Activated T-cell treated with anti-CD3 and anti-CD28 coated beads, Interleukin-2, amount 50 U/mL, for 24 hours (primary cell): ENCODE measurements around the gene ZBTB9.

Experiments used
- DNase-seq: peaks from one replicate; pipeline ENCODE4 v3.0.0-alpha.2; 2020
- H3K27ac Mint-ChIP-seq: 2 replicates; pipeline ENCODE4 v1.8.0; 2020; ENCODE audit warnings: mild to moderate bottlenecking, mixed read lengths
- H3K27me3 Mint-ChIP-seq: 2 replicates; pipeline ENCODE4 v1.8.0; 2020; ENCODE audit warnings: mixed read lengths
- H3K36me3 Mint-ChIP-seq: 2 replicates; pipeline ENCODE4 v1.8.0; 2020; ENCODE audit warnings: low read depth, mixed read lengths
- H3K4me1 Mint-ChIP-seq: 2 replicates; pipeline ENCODE4 v1.8.0; 2020; ENCODE audit warnings: low read depth, mixed read lengths
- H3K4me3 Mint-ChIP-seq: 2 replicates; pipeline ENCODE4 v1.8.0; 2020; ENCODE audit warnings: mild to moderate bottlenecking, moderate library complexity, mixed read lengths
- H3K9me3 Mint-ChIP-seq: 2 replicates; pipeline ENCODE4 v1.8.0; 2020; ENCODE audit warnings: mixed read lengths

Gene ZBTB9

GRCh38 chr6:33416386-33417127 is 37.8 kb upstream of the ZBTB9 start:
- no peak for DNase-seq
- Mint-ChIP-seq H3K4me1 (peaks cover 78% of the 10 kb centered on the region), H3K27ac (peak overlapping the region; percentile 99), H3K27me3 (no peaks in the 10 kb centered on the region), H3K9me3 (no peaks in the 10 kb centered on the region), H3K36me3 (peaks cover 57% of the 10 kb centered on the region), H3K4me3 (peak overlapping the region; percentile 96)

DNA sequence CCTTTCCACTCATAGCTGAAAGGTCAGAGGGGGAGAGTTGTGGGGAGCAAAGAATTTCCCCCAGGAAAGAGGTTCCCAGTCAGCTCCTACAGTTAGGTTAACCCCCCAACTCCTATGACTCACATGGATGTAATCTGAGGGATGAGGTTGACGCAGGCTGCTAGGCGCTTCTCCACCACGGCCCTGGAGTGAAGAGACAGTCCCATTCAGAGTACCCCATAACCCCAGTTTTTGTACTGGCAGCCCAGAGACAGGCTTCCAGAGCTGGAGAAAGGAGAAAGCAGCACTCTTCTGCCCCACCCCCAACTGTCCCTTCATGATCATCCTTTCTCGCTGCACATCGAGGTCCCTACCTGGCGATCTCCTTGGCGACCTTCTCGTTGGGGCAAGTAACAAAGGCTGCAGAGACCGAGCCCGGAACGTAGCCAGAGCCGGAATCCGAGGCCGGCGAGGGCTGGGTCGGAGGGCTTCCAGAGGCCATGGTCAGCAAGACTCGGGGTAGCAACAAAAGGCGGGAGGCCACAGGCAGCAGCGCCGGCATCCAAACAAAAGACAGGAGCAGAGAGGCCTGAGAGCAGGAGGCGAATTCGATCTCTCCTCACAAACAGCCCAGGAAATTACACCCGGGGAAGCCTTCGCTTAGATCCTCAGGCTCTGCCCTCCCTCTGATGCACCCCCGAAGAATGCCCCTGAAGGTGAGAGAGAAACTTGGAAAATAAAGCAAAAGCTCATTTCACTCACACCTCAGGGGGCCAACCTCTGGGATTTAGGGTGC is 37.1 kb upstream of the ZBTB9 start:
- Mint-ChIP-seq H3K27me3 (no peaks in the 10 kb centered on the region), H3K4me3 (peak overlapping the region; percentile 96), H3K4me1 (peaks cover 75% of the 10 kb centered on the region), H3K27ac (peak overlapping the region; percentile 99), H3K9me3 (no peaks in the 10 kb centered on the region), H3K36me3 (peaks cover 54% of the 10 kb centered on the region)
- DNase-seq = no peak

- H3K9me3 Mint-ChIP-seq = no peaks in the 10 kb centered on the region
- H3K27me3 Mint-ChIP-seq = no peaks in the 10 kb centered on the region
- H3K36me3 Mint-ChIP-seq = peaks cover 46% of the 10 kb centered on the region
- H3K4me1 Mint-ChIP-seq = peaks cover 68% of the 10 kb centered on the region
- peak within 1 kb of the TSS; percentile 96 for H3K4me3 Mint-ChIP-seq
- DNase-seq = peak; percentile 97
- H3K27ac Mint-ChIP-seq = peak within 1 kb of the TSS; percentile 99
Observed at GRCh38 chr6:33417903-33418689, 36.3 kb upstream of the ZBTB9 start, which contains the start of gene CUTA. TSS of gene CUTA (minus strand) at chr6:33418107. CDS start at chr6:33418000, 107 bp downstream.

GRCh38 chr6:33418690-33419291 is 35.6 kb upstream of the ZBTB9 start:
- Mint-ChIP-seq H3K4me1 (peaks cover 65% of the 10 kb centered on the region), H3K27ac (peak overlapping the region; percentile 99), H3K4me3 (peak overlapping the region; percentile 96), H3K36me3 (peaks cover 39% of the 10 kb centered on the region), H3K27me3 (no peaks in the 10 kb centered on the region), H3K9me3 (no peaks in the 10 kb centered on the region)
- DNase-seq = peak; percentile 60

DNA sequence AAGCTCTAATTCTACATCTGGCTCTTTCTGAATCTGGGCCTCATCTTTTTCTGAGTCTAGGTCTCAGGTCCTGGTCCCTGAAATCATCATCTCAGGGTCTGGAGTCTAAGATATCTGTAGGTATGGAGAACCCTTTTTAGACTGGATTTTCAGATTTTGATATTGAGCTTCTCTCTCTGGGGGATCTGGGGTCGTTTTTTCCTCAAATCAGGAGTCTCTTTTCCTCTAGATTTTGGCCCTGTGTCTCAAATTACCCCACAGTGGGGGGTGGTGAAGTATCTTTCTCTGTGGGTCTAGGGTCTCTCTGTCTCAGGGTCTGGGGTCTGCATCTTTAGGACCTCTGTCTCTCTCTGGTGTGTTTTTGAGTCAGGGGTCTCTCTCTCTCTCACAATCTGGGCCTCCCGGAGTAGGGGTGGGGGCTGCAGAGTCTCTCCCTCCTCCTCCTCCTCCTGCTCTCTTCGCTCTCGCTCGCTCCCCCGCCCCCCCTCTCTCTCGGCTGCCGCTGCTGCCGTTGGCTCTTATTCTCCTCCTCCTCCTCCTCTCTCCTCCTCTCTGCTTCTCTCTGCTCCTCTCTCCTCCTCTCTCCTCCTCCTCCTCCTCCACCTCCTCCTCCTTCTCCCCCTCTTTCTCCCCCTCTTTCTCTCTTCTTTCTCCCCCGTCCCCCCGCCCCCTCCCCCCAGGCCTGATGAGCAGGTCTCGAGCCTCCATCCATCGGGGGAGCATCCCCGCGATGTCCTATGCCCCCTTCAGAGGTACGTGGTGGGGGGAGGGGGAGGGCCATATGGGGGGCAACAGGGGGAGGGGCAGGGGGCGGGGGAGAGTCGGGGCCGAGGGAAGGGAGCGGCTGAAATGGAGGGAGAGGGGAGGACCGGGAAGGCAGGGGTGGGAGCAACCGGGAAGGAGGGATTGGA is 34.5 kb upstream of the ZBTB9 start, which contains the start of gene SYNGAP1:
SYNGAP1 (plus strand) TSS at position 486 of the 911 bp plus-strand sequence; CDS start at position 686, 200 bp downstream.
- H3K27ac Mint-ChIP-seq = peak within 1 kb of the TSS; percentile 99
- peak; percentile 70 for DNase-seq
- no peaks in the 10 kb centered on the region for H3K27me3 Mint-ChIP-seq
- H3K9me3 Mint-ChIP-seq = no peaks in the 10 kb centered on the region
- peaks cover 68% of the 10 kb centered on the region for H3K4me1 Mint-ChIP-seq
- H3K4me3 Mint-ChIP-seq = peak within 1 kb of the TSS; percentile 96
- peaks cover 29% of the 10 kb centered on the region for H3K36me3 Mint-ChIP-seq

DNA sequence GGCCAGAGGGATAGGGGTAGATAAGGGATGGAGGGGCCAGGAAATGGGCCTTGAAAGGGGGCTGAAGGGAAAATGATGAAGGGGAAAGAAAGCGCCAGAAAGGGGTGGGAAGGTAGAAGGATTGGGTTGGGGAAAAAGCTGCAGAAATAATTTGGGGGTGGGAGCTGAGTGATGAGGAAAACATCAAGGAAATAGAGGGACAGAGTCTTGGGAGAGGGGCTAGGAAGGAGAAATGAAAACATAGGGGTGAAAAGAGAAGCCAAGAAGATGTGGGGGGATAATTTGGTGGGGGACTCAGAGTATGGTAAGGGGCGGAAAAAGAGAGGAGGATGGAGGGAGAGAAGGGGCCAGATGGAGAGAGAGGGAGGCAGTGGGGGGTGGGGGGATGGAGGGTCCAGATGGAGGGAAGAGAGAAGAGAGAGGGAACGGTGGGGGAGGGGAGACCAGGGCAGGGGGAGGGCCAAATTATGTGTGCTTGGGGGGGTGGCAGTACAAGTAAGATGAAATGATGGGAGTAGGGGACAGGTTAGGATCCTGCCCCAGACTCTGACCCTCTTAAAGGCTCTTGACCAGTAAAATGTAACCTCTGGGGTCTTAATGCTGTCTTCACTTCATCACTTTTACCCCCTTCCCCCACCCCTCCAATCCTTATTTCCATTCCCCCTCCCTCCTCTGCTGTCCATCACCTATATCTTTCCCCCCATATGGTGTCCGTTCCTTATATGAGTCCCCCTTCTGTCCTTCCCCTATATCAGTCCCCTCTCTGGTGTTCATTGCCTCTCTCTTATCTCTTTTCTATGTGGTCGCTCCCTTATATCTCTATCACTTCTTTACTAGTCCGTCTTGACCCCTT is 33.7 kb upstream of the ZBTB9 start:
- Mint-ChIP-seq H3K27ac (no peak overlapping the region), H3K9me3 (no peaks in the 10 kb centered on the region), H3K4me3 (peak overlapping the region; percentile 42), H3K27me3 (no peaks in the 10 kb centered on the region), H3K36me3 (peaks cover 25% of the 10 kb centered on the region), H3K4me1 (peaks cover 66% of the 10 kb centered on the region)
- DNase-seq = no peak

- H3K4me1 Mint-ChIP-seq = peaks cover 63% of the 10 kb centered on the region
- no peak overlapping the region for H3K27ac Mint-ChIP-seq
- H3K36me3 Mint-ChIP-seq = peaks cover 19% of the 10 kb centered on the region
- no peaks in the 10 kb centered on the region for H3K27me3 Mint-ChIP-seq
- no peak for DNase-seq
- H3K4me3 Mint-ChIP-seq = no peak overlapping the region
- no peaks in the 10 kb centered on the region for H3K9me3 Mint-ChIP-seq
Observed at GRCh38 chr6:33421344-33421643, 33.1 kb upstream of the ZBTB9 start.

DNA sequence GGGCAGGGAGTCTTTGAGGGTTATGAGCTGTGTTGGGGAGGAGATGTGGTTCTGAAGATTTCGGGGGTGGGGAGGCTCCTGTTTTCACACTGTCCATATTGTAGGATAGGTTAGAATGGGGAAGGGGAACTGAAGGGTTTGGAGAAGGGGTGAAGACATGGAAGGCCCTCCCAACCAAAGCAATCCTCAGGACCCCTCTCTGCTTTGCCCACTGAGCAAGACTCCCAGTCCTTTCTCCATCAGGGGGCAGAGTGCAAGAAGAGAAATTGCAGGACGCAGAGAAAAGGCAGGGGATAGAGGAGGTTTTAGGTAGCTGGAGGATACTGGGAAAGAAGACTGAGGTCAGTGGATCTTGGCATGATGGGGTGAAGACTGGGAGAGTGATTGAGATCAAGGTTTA is 30.6 kb upstream of the ZBTB9 start:
- H3K27me3 Mint-ChIP-seq = no peaks in the 10 kb centered on the region
- peaks cover 63% of the 10 kb centered on the region for H3K4me1 Mint-ChIP-seq
- peak overlapping the region; percentile 96 for H3K27ac Mint-ChIP-seq
- peak overlapping the region; percentile 86 for H3K4me3 Mint-ChIP-seq
- DNase-seq = no peak
- peaks cover 7% of the 10 kb centered on the region for H3K36me3 Mint-ChIP-seq
- no peaks in the 10 kb centered on the region for H3K9me3 Mint-ChIP-seq

DNA sequence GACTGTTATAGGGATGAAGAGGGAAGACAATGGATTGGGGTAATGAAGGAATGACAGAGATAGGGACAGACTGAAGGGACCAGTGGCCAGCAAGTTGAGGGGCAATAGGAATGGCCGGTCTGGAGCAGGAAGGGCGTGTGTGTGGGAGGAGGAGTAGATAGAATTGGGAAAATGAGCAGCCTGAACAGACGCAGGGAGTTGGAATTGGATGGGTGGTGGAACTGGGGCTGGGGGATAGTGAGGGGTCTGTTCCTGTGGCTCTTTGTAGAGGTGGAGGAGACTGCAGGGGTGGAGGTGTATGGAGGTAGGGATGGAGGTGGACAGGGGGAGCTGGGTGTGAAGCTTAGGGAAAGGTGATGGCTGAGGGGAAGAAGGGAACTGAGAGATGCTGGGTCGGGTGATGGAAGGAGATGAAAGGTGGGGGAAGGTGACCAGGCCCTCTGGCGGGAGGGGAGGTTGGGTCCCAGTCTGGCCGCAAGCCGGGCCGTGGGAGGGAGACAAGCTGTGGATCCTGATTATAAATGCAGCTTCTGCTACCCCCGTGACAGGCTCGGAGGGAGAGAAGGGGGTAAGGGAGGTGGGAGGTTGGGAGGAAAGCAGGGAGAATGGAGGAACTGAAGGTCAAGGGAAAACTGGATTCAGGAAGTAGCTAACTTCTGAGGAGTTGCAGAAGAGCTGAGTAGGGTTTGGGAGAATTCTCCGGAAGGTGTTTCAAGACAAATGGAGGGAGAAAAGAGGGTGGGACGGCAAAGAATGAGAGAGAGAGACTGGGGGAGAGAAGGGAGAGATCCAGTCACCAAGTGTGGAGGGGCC is 29.3 kb upstream of the ZBTB9 start:
- Mint-ChIP-seq H3K27me3 (no peaks in the 10 kb centered on the region), H3K27ac (peak overlapping the region; percentile 96), H3K36me3 (peaks cover 7% of the 10 kb centered on the region), H3K9me3 (no peaks in the 10 kb centered on the region), H3K4me1 (peaks cover 65% of the 10 kb centered on the region), H3K4me3 (peak overlapping the region; percentile 86)
- DNase-seq = no peak

DNA sequence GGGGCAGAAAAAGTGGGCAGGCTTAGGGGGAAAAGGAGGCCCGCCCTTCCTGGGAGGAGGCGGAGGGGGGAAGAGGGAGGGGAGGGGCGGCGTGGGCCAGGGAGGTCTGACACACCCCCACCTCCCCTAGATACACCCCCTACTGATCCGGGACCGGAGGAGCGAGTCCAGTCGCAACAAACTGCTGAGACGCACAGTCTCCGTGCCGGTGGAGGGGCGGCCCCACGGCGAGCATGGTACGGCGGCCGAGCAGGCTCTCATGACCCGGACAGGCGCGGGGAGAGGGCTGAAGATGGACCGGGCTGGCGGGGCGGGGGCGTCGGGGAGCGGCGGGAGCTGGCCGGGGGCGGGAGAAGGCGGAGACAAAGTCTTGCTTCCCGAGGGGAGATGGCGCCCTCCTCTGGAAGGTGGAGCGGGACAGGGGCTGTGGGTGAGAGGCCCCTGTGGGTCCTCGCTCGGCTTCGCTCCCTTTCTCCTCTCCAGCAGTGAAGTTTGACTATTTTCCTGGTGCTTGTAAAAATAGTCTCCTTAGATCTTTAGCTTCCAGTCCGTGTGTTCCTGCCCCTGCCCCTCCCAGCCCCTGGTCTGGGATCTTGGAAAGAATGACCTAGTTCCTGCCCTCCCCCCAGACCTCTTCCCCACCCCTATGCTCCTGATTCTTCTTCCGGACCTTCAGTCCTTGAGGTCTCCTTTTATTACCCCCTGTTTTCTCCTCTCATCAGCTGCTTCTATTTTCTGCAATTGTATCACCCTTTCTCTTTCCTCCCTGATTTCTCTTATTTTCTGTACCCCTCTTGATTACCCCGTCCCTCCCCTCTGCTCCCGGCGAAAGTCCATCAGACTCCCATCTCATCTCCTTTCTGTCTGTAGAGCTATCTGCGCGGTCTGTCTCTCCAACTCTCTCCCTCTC is 28.5 kb upstream of the ZBTB9 start:
- peak overlapping the region; percentile 96 for H3K27ac Mint-ChIP-seq
- peak; percentile 87 for DNase-seq
- peak overlapping the region; percentile 86 for H3K4me3 Mint-ChIP-seq
- no peaks in the 10 kb centered on the region for H3K9me3 Mint-ChIP-seq
- H3K27me3 Mint-ChIP-seq = no peaks in the 10 kb centered on the region
- H3K36me3 Mint-ChIP-seq = peaks cover 7% of the 10 kb centered on the region
- H3K4me1 Mint-ChIP-seq = peaks cover 72% of the 10 kb centered on the region
